ENCODE results near the gene ANKRD28.
"Not testable (repeated sequence)": the region's sequence is repeated elsewhere in the genome, so short reads cannot be mapped to it uniquely, and the experiment has no call there.

Gene ANKRD28

GRCh38 chr3:15756505-15756904 lies 41.3 kb downstream of the ANKRD28 start:
- Histone ChIP-seq H3K27ac (no peak overlapping the region), H3K36me3 (ENCODE audit: insufficient read depth, low read length) (no peaks in the 10 kb centered on the region), H3K9me3 (ENCODE audit: low read depth, low read length) (no peaks in the 10 kb centered on the region), H3K4me3 (no peak overlapping the region), H3K9ac (ENCODE audit: insufficient read length) (no peak overlapping the region)
- no peak for DNase-seq (ENCODE audit: low read depth, low spot score)
- TF ChIP-seq EZH2 (IDR thresholded peaks at IDR 0.05) (no peak), FOXP2 (optimal IDR thresholded peaks at IDR 0.05; ENCODE audit: control extremely low read depth, extremely low read length, insufficient read depth) (no peak), POLR2AphosphoS5 (IDR thresholded peaks at IDR 0.05; ENCODE audit: borderline replicate concordance, low read depth, low read length) (no peak)

DNA sequence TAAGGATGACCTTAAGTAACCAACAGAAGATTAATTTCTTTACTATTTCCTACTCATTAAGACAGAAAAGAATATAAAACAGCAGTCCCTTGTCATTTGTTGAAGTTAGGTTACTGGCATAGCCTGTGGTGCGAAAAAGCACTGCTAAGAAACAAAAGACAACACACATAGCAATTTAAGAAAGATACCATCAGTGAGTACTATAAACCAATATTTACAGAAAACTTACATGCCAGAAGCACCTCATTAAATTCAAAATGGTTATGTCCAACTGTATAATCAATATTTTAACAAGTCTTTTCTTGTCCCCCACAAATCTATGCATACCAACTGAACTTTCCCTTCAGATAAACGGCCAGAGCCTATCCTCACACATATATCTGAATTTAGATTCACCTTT lies 42.0 kb downstream of the ANKRD28 start:
- H3K27ac ChIP-seq, result no peak overlapping the region
- no peaks in the 10 kb centered on the region for H3K9me3 ChIP-seq (ENCODE audit: low read depth, low read length)
- DNase-seq (ENCODE audit: low read depth, low spot score), result no peak
- no peak overlapping the region for H3K4me3 ChIP-seq
- TF ChIP-seq FOXP2 (optimal IDR thresholded peaks at IDR 0.05; ENCODE audit: control extremely low read depth, extremely low read length, insufficient read depth) (no peak), EZH2 (IDR thresholded peaks at IDR 0.05) (no peak)
- no peaks in the 10 kb centered on the region for H3K36me3 ChIP-seq (ENCODE audit: insufficient read depth, low read length)
- no peak overlapping the region for H3K9ac ChIP-seq (ENCODE audit: insufficient read length)

GRCh38 chr3:15755181-15755580 lies 42.6 kb downstream of the ANKRD28 start:
- TF ChIP-seq POLR2AphosphoS5 (IDR thresholded peaks at IDR 0.05; ENCODE audit: borderline replicate concordance, low read depth, low read length), result no peak
- no peak for TF ChIP-seq FOXP2 (optimal IDR thresholded peaks at IDR 0.05; ENCODE audit: control extremely low read depth, extremely low read length, insufficient read depth)
- TF ChIP-seq EZH2 (IDR thresholded peaks at IDR 0.05), result no peak
- Histone ChIP-seq H3K9ac (ENCODE audit: insufficient read length) (no peak overlapping the region), H3K4me3 (no peak overlapping the region), H3K36me3 (ENCODE audit: insufficient read depth, low read length) (no peaks in the 10 kb centered on the region), H3K27ac (no peak overlapping the region), H3K9me3 (ENCODE audit: low read depth, low read length) (no peaks in the 10 kb centered on the region)
- DNase-seq (ENCODE audit: low read depth, low spot score), result no peak

DNA sequence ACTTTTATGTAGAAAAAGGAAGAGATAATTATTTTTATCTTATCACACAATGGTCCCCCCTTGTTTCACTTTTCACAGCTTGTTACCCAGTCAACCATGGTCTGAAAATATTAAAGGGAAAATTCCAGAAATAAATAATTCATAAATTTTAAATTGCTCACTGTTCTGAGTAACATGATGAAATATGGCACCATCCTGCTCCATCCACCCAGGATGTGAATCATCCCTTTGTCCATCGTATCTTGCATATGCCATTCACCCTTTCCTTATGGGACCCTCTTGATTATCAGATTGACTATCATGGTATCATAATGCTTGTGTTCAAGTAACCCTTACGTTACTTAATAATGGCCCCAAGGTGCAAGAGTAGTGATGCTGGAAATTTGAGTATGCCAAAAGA lies 43.7 kb downstream of the ANKRD28 start:
- TF ChIP-seq FOXP2 (optimal IDR thresholded peaks at IDR 0.05; ENCODE audit: control extremely low read depth, extremely low read length, insufficient read depth), result no peak
- no peak for TF ChIP-seq POLR2AphosphoS5 (IDR thresholded peaks at IDR 0.05; ENCODE audit: borderline replicate concordance, low read depth, low read length)
- no peak for TF ChIP-seq EZH2 (IDR thresholded peaks at IDR 0.05)
- H3K27ac ChIP-seq, result no peak overlapping the region
- no peaks in the 10 kb centered on the region for H3K36me3 ChIP-seq (ENCODE audit: insufficient read depth, low read length)
- no peak overlapping the region for H3K4me3 ChIP-seq
- no peaks in the 10 kb centered on the region for H3K9me3 ChIP-seq (ENCODE audit: low read depth, low read length)
- no peak for DNase-seq (ENCODE audit: low read depth, low spot score)
- no peak overlapping the region for H3K9ac ChIP-seq (ENCODE audit: insufficient read length)

- Histone ChIP-seq H3K36me3 (ENCODE audit: insufficient read depth, low read length) (no peaks in the 10 kb centered on the region), H3K4me3 (no peak overlapping the region), H3K9me3 (ENCODE audit: low read depth, low read length) (no peaks in the 10 kb centered on the region), H3K9ac (ENCODE audit: insufficient read length) (no peak overlapping the region), H3K27ac (no peak overlapping the region)
- no peak for TF ChIP-seq EZH2 (IDR thresholded peaks at IDR 0.05)
- no peak for TF ChIP-seq POLR2AphosphoS5 (IDR thresholded peaks at IDR 0.05; ENCODE audit: borderline replicate concordance, low read depth, low read length)
- TF ChIP-seq FOXP2 (optimal IDR thresholded peaks at IDR 0.05; ENCODE audit: control extremely low read depth, extremely low read length, insufficient read depth), result no peak
- DNase-seq (ENCODE audit: low read depth, low spot score), result no peak
Observed at GRCh38 chr3:15753056-15753710, 44.6 kb downstream of the ANKRD28 start.

DNA sequence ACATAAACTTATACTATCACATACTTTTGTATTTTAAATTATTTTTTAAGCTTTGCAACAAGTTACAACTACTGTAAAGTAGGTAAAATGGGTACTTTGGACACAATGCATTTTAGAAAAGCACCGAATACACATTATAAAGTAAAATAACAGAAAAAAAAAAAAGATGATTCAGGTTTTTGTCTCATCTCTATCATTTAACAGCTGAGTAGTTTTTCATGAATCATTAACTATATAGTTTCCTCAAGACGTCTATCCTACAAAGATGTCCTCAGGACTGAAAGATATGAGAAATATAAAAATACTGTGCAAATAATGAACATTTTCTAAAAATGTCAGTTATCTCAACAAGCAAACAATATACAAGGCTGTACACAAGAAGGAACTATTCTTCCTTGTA lies 46.9 kb downstream of the ANKRD28 start:
- H3K9me3 ChIP-seq (ENCODE audit: low read depth, low read length), result no peaks in the 10 kb centered on the region
- H3K9ac ChIP-seq (ENCODE audit: insufficient read length), result no peak overlapping the region
- DNase-seq (ENCODE audit: low read depth, low spot score), result no peak
- no peak overlapping the region for H3K4me3 ChIP-seq
- H3K36me3 ChIP-seq (ENCODE audit: insufficient read depth, low read length), result no peaks in the 10 kb centered on the region
- H3K27ac ChIP-seq, result no peak overlapping the region
- TF ChIP-seq EZH2 (IDR thresholded peaks at IDR 0.05) (no peak), POLR2AphosphoS5 (IDR thresholded peaks at IDR 0.05; ENCODE audit: borderline replicate concordance, low read depth, low read length) (no peak), FOXP2 (optimal IDR thresholded peaks at IDR 0.05; ENCODE audit: control extremely low read depth, extremely low read length, insufficient read depth) (no peak)

GRCh38 chr3:15750143-15750542 lies 47.6 kb downstream of the ANKRD28 start:
- no peak for TF ChIP-seq POLR2AphosphoS5 (IDR thresholded peaks at IDR 0.05; ENCODE audit: borderline replicate concordance, low read depth, low read length)
- no peak for TF ChIP-seq FOXP2 (optimal IDR thresholded peaks at IDR 0.05; ENCODE audit: control extremely low read depth, extremely low read length, insufficient read depth)
- no peak for TF ChIP-seq EZH2 (IDR thresholded peaks at IDR 0.05)
- Histone ChIP-seq H3K4me3 (no peak overlapping the region), H3K9me3 (ENCODE audit: low read depth, low read length) (no peaks in the 10 kb centered on the region), H3K36me3 (ENCODE audit: insufficient read depth, low read length) (no peaks in the 10 kb centered on the region), H3K27ac (no peak overlapping the region), H3K9ac (ENCODE audit: insufficient read length) (no peak overlapping the region)
- no peak for DNase-seq (ENCODE audit: low read depth, low spot score)

DNA sequence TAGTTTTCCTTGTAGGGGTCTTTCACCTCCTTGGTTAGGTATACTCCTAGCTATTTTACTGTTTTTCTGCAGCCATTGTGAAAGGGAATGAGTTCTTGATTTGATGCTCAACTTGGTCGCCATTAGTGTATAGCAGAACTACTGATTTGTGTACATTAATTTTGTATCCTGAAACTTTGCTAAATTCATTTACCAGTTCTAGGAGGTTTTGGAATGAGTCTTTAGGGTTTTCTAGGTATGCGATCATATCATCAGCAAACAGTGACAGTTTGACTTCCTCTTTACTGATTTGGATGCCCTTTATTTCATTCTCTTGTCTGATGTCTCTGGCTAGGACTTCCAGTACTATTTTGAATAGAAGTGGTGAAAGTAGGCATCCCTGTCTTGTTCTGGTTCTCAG lies 51.9 kb downstream of the ANKRD28 start:
- not testable (repeated sequence) for H3K27ac ChIP-seq; H3K36me3 ChIP-seq (ENCODE audit: insufficient read depth, low read length); H3K4me3 ChIP-seq; H3K9me3 ChIP-seq (ENCODE audit: low read depth, low read length); H3K9ac ChIP-seq (ENCODE audit: insufficient read length); DNase-seq (ENCODE audit: low read depth, low spot score)

DNA sequence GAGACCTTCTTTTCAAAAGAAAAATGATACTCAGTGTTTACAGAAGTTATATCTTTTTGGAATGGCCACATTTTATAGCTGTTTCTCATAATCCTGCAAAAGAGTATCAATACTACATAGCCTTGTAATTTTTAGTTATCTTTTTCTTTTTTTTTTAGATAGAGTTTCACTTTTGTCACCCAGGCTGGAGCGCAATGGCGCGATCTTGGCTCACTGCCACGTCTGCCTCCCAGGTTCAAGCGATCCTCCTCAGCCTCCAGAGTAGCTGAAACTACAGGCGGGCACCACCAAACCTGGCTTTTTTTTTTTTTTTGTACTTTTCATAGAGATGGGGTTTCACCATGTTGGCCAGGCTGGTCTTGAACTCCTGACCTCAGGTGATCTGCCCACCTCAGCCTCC lies 53.6 kb downstream of the ANKRD28 start:
- TF ChIP-seq EZH2 (IDR thresholded peaks at IDR 0.05), result no peak
- no peak for TF ChIP-seq FOXP2 (optimal IDR thresholded peaks at IDR 0.05; ENCODE audit: control extremely low read depth, extremely low read length, insufficient read depth)
- no peak for TF ChIP-seq POLR2AphosphoS5 (IDR thresholded peaks at IDR 0.05; ENCODE audit: borderline replicate concordance, low read depth, low read length)
- Histone ChIP-seq H3K27ac (no peak overlapping the region), H3K9me3 (ENCODE audit: low read depth, low read length) (no peaks in the 10 kb centered on the region), H3K9ac (ENCODE audit: insufficient read length) (no peak overlapping the region), H3K36me3 (ENCODE audit: insufficient read depth, low read length) (no peaks in the 10 kb centered on the region), H3K4me3 (no peak overlapping the region)
- no peak for DNase-seq (ENCODE audit: low read depth, low spot score)

All from SK-N-MC (cell line).